Measurements from ENCODE around the gene GBF1. TPM values are rescaled to one million over a fixed set of nuclear protein-coding genes. Genes with fewer than 3 reads are reported as not detected.

GBF1 gene
- total and polyA plus RNA-seq, 10 donors, result 5.8 to 42.1 (median 38.6) TPM

- H3K27me3 ChIP-seq (replicated peaks in 1 of 7), result peaks cover 0 to 61% (median 24%) of the 10 kb centered on the region in 7 donors
Measured at GRCh38 chr10:102236006-102236405, 9.3 kb upstream of the GBF1 start.

GRCh38 chr10:102237711-102238252 lies 7.5 kb upstream of the GBF1 start:
- intact Hi-C loops (cut with DNase I; ENCODE audit: low total_unique reads), result loop anchor here (10.0 kb wide), 1 partner anchor 237 kb away; no protein-coding TSS in a partner anchor
- peaks cover 9 to 28% (median 23%) of the 10 kb centered on the region in 6 donors for H3K4me1 ChIP-seq
- H3K36me3 ChIP-seq, result no peaks in the 10 kb centered on the region
- H3K9me3 ChIP-seq, result no peaks in the 10 kb centered on the region
- peaks cover 0 to 61% (median 18%) of the 10 kb centered on the region in 7 donors for H3K27me3 ChIP-seq (replicated peaks in 1 of 7)
- 56 to 83% (median 61%) methylated on average over 4 of the region's 4 CpGs for WGBS, 5 donors
- DNase-seq, result no peak
- TF ChIP-seq CTCF (IDR thresholded peaks at IDR 0.05 in 8 of 11, conservative IDR thresholded peaks at IDR 0.05 in 3 of 11) (no peak), POLR2AphosphoS5 (IDR thresholded peaks at IDR 0.05) (no peak), POLR2A (IDR thresholded peaks at IDR 0.05) (no peak)
- no peak overlapping the region for H3K4me3 ChIP-seq
- no peak overlapping the region for H3K27ac ChIP-seq

More at GRCh38 chr10:102236006-102236405, 9.3 kb upstream of the GBF1 start:
- Histone ChIP-seq H3K9me3 (no peaks in the 10 kb centered on the region), H3K4me1 (peaks cover 8 to 24% (median 17%) of the 10 kb centered on the region in 6 donors), H3K4me3 (no peak overlapping the region), H3K36me3 (no peaks in the 10 kb centered on the region), H3K27ac (no peak overlapping the region)
- intact Hi-C loops (cut with DNase I; ENCODE audit: low total_unique reads), result loop anchor here (10.0 kb wide), 1 partner anchor 239 kb away; no protein-coding TSS in a partner anchor
- WGBS, 5 donors, result 60 to 70% (median 68%) methylated on average over 8 of the region's 8 CpGs
- TF ChIP-seq POLR2AphosphoS5 (IDR thresholded peaks at IDR 0.05), result no peak
- TF ChIP-seq CTCF (IDR thresholded peaks at IDR 0.05 in 8 of 11, conservative IDR thresholded peaks at IDR 0.05 in 3 of 11), result no peak
- no peak for TF ChIP-seq POLR2A (IDR thresholded peaks at IDR 0.05)
- no peak for DNase-seq

- intact Hi-C loops (cut with DNase I; ENCODE audit: low total_unique reads), result no loop called here
- no peak for DNase-seq
- H3K9me3 ChIP-seq, result no peaks in the 10 kb centered on the region
- H3K4me3 ChIP-seq, result peak overlapping the region in 7 of 8 donors; percentile 46 to 77 (median 52)
- H3K27ac ChIP-seq, result no peak overlapping the region
- 21 to 31% (median 21%) methylated on average over 33 to 39 of the region's 39 CpGs for WGBS, 5 donors
- TF ChIP-seq CTCF (IDR thresholded peaks at IDR 0.05 in 8 of 11, conservative IDR thresholded peaks at IDR 0.05 in 3 of 11) (no peak), POLR2AphosphoS5 (IDR thresholded peaks at IDR 0.05) (peak in 1 of 3 donors; percentile 18)
- H3K36me3 ChIP-seq, result no peaks in the 10 kb centered on the region
- peaks cover 0 to 43% (median 18%) of the 10 kb centered on the region in 7 donors for H3K27me3 ChIP-seq (replicated peaks in 1 of 7)
- peaks cover 14 to 39% (median 30%) of the 10 kb centered on the region in 6 donors for H3K4me1 ChIP-seq
Measured at GRCh38 chr10:102240467-102241031, 4.8 kb upstream of the GBF1 start.

- Histone ChIP-seq H3K9me3 (no peaks in the 10 kb centered on the region), H3K27me3 (replicated peaks in 1 of 7) (peaks cover 0 to 43% (median 18%) of the 10 kb centered on the region in 7 donors), H3K27ac (no peak overlapping the region), H3K36me3 (no peaks in the 10 kb centered on the region), H3K4me3 (peak overlapping the region; percentile 46 to 77 (median 52)), H3K4me1 (peaks cover 14 to 43% (median 33%) of the 10 kb centered on the region in 6 donors)
- intact Hi-C loops (cut with DNase I; ENCODE audit: low total_unique reads), result no loop called here
- WGBS, 5 donors, result 2 to 11% (median 3%) methylated on average over 8 to 20 of the region's 20 CpGs
- no peak for DNase-seq
- TF ChIP-seq POLR2A (IDR thresholded peaks at IDR 0.05) (no peak), POLR2AphosphoS5 (IDR thresholded peaks at IDR 0.05) (no peak), CTCF (IDR thresholded peaks at IDR 0.05 in 8 of 11, conservative IDR thresholded peaks at IDR 0.05 in 3 of 11) (no peak)
Measured at GRCh38 chr10:102241032-102241443, 4.3 kb upstream of the GBF1 start.

Data from spleen (tissue), 11 donors.